Fibroblast of mammary gland (primary cell): ENCODE data around the gene DHX34.

Source experiments
- DNase-seq: peaks from one replicate; pipeline ENCODE4 v3.0.0-alpha.2; 2010; ENCODE audit warnings: low read depth
- H3K4me3 ChIP-seq: 2 replicates; pipeline ENCODE4 v1.5.1; 2011; ENCODE audit warnings: low read depth, mild to moderate bottlenecking, low read length, moderate library complexity; ENCODE audit not compliant: control insufficient read depth
- TF ChIP-seq, protein P1 (sequence below): conservative IDR thresholded peaks from 2 replicates; pipeline ENCODE4 v1.5.1; 2011; ENCODE audit warnings: low read depth, low read length, inconsistent platforms; ENCODE audit not compliant: control insufficient read depth, insufficient read depth

Gene DHX34

DNA sequence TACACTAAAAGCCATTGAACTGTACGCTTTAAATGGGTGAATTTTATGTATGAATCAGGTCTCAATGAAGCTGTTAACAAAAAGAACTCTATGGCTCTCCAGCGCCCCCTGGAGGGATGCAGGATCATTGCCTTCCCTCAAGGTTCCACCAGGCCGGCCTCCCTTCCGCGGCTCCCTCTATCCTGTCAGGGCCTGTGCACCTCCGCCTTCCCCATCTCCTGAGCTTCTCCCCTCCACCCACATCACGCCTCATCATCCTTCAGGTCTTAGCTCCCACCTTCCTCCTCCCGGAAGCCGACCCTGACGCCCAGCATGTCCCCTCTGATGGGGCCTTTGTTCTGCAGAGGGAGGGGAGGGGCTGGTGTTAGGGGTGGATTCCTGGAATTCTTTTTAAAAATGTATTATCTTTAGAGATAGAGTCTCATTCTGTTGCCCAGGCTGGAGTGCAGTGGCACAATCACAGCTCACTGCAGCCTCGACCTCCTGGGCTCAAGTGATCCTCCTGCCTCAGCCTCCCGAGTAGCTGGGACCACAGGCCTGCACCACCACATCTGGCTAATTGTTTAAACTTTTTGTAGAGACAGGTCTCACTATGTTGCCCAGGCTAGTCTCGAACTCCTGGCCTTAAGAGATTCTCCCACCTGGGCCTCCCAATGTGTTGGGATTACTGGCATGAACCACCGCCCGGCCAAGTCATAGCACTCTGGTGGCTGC, 42.6 kb downstream of the DHX34 start:
- TF ChIP-seq, protein P1, sequence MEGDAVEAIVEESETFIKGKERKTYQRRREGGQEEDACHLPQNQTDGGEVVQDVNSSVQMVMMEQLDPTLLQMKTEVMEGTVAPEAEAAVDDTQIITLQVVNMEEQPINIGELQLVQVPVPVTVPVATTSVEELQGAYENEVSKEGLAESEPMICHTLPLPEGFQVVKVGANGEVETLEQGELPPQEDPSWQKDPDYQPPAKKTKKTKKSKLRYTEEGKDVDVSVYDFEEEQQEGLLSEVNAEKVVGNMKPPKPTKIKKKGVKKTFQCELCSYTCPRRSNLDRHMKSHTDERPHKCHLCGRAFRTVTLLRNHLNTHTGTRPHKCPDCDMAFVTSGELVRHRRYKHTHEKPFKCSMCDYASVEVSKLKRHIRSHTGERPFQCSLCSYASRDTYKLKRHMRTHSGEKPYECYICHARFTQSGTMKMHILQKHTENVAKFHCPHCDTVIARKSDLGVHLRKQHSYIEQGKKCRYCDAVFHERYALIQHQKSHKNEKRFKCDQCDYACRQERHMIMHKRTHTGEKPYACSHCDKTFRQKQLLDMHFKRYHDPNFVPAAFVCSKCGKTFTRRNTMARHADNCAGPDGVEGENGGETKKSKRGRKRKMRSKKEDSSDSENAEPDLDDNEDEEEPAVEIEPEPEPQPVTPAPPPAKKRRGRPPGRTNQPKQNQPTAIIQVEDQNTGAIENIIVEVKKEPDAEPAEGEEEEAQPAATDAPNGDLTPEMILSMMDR = peak; percentile 89
- DNase-seq = peak; percentile 72
- H3K4me3 ChIP-seq = no peak overlapping the region

DNA sequence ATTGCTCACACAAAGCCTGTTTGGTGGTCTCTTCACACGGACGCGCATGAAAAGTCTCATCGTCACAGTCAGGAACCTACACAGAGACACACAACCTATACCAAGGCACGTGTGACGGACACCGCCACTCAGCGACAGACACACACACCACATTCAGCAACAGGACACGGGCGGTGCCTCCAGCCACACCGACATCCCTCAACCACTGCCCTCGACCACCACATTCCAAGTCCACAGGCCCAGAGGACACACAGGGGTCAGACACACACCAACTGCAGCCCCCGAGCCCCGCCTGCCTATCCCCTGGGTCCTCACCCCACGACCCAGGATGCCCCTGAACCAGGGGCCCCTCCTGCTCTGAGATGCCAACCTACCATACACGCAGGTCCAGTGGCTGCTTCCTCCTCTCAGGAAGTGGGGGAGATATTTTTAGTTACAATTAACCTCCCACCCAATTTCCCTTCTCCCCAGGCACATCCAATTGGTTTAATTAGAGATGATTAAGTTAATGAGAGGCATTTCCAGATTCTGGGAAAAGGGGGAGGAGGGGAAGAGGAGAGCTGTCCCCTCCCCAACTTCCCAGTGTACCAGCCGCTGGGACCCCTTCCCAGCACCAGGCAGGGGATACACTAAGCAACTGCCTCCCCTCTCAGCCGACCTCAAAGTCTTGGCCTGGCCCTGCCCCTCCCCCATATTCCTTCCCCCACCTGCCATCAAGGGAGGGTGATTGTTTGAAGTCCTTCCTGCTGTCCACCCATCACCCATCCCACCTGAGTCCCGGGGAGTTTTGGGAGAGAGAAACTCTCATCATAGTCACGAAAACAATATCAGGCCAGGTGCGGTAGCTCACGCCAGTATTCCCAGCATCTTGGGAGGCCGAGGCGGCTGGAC, 49.8 kb downstream of the DHX34 start:
- no peak for DNase-seq
- H3K4me3 ChIP-seq = no peak overlapping the region
- TF ChIP-seq, protein P1 = no peak

DNA sequence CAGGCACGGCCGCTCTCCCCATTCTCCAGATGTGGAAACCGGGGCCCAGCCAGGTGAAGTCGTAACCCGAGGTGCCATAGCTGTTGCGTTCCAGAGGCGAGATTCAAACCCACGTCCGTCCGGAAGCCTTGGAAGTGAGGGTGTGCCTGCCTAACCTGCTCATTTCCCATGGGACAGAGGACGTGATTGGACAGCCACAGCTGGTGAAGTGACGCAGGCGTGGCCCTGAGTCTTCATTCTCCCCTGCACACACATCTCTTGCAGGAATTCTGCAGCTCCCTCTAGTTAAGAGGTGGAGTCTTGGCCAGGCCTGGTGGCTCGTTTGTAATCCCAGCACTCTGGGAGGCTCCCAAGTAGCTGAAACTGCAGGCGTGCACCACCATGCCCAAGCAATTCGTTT, 53.4 kb downstream of the DHX34 start:
- TF ChIP-seq, protein P1 = no peak
- no peak overlapping the region for H3K4me3 ChIP-seq
- no peak for DNase-seq

DNA sequence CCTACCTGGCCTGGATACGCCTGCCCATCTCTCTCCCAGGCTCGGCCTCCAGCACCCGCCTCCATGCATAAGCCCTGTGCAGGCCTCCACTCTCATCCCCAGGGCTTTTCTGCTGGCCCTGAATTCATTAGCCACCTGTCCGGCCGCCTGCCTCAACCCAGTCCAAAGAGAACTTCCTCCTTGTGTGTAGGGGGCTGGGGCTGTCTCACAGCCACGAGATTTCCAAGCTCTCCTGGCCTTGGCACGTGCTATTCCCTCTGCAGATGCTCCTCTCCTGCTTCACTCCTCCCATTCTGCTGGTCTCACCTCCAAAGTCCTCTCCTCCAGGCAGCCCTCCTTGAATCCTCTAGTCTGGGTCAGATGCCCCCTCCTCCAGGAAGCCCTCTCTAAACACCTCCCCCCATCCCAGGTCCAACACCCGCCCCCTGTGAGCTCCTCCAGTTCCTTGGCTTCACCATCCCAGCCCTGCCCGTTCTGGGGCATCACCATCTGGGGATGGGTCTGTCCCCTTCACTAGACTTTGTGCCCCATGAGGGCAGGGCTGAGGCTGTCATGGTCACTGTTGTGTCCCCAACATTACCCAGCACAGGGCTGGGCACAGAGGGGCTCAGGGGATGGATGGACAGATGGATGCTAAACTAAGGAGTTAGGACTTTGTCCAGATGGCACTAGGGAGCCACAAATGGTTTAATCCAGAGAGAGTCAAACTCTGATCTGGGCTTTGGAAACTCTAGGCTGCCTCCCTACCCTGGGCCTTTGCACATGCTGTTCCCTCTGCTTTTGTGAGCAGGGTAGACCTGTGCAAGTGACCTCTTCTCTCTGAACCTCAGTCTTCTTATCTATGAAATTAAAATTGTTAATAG, 55.5 kb downstream of the DHX34 start:
- TF ChIP-seq, protein P1 = no peak
- DNase-seq = no peak
- no peak overlapping the region for H3K4me3 ChIP-seq

- no peak for DNase-seq
- H3K4me3 ChIP-seq = no peak overlapping the region
- TF ChIP-seq, protein P1 = no peak
Observed at GRCh38 chr19:47405197-47405550, 56.1 kb downstream of the DHX34 start.

DNA sequence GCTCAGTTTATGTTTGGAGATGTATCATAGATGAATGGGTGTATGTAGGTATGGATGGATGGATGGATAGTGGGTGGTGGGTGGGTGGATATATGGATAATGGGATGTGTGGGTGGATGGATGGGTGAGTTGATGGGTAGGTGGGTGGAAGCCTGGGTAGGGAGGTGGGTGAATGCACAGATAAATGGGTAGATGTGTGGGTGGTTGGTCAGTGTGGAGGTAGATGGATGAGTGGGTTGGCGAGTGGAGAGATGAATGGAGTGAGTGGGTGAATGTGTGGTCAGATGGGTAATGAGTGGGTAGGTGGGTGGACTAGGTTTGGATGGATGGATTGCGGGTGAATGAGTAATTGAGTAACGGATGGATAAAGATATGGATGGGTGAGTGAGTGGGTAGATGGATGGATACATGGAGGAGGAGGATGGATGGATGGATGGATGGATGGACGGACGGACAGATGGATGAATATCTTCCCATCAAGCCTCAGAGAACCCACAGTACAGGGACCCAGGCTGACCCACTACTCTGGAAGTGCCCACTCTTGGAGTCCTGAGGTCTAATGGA, 56.8 kb downstream of the DHX34 start:
- no peak for DNase-seq
- H3K4me3 ChIP-seq = no peak overlapping the region
- TF ChIP-seq, protein P1 = no peak
